Neuronal stem cell (in vitro differentiated cells): ENCODE results near the gene PSMB11.

Experiments
- DNase-seq: peaks from one replicate; pipeline ENCODE4 v3.0.0-alpha.2; 2013; ENCODE audit warnings: low spot score
- H2AFZ ChIP-seq: one replicate; pipeline ENCODE4 v1.6.1; 2013; ENCODE audit warnings: mild to moderate bottlenecking, low read length, inconsistent platforms
- H2AK5ac ChIP-seq: 2 replicates; pipeline ENCODE4 v1.6.1; 2013; ENCODE audit warnings: low read depth, mild to moderate bottlenecking, inconsistent platforms, low read length, moderate library complexity, mixed read lengths
- H2BK120ac ChIP-seq: 2 replicates; pipeline ENCODE4 v1.6.1; 2013; ENCODE audit warnings: low read depth, mild to moderate bottlenecking, inconsistent platforms, low read length, moderate library complexity, mixed read lengths
- H2BK12ac ChIP-seq: one replicate; pipeline ENCODE4 v1.6.1; 2013; ENCODE audit warnings: low read length, inconsistent platforms
- H2BK15ac ChIP-seq: 2 replicates; pipeline ENCODE4 v1.6.1; 2013; ENCODE audit warnings: mild to moderate bottlenecking, low read length, inconsistent platforms, mixed read lengths
- H2BK5ac ChIP-seq: one replicate; pipeline ENCODE4 v1.6.1; 2013; ENCODE audit warnings: inconsistent platforms, mild to moderate bottlenecking, low read length, moderate library complexity
- H3K14ac ChIP-seq: one replicate; pipeline ENCODE4 v1.6.1; 2013; ENCODE audit warnings: low read length, inconsistent platforms
- H3K18ac ChIP-seq: 2 replicates; pipeline ENCODE4 v1.6.1; 2013; ENCODE audit warnings: low read length, inconsistent platforms
- H3K23ac ChIP-seq: 2 replicates; pipeline ENCODE4 v1.6.1; 2013; ENCODE audit warnings: low read depth, mild to moderate bottlenecking, mixed read lengths, low read length, inconsistent platforms; ENCODE audit not compliant: poor library complexity
- H3K27ac ChIP-seq: replicated peaks from 3 replicates; pipeline ENCODE4 v1.5.1; 2013; ENCODE audit warnings: low read length, inconsistent platforms
- H3K27me3 ChIP-seq, 3 experiments: 2 replicates each; pipeline ENCODE4 v1.6.1; 2013; ENCODE audit warnings: low read length in 3 of 3, mild to moderate bottlenecking in 2 of 3, inconsistent platforms in 1 of 3, low read depth in 1 of 3, mixed read lengths in 1 of 3, moderate library complexity in 1 of 3; ENCODE audit not compliant: control insufficient read depth in 3 of 3, insufficient read depth in 3 of 3
- H3K36me3 ChIP-seq, 2 donors: replicated peaks in 1 of 2; 2 replicates each; pipeline ENCODE4 v1.6.1; 2013; ENCODE audit warnings: low read length in 2 of 2; ENCODE audit not compliant: control insufficient read depth in 2 of 2, insufficient read depth in 2 of 2
- H3K4ac ChIP-seq: 2 replicates; pipeline ENCODE4 v1.6.1; 2013; ENCODE audit warnings: inconsistent platforms, mild to moderate bottlenecking, low read length, moderate library complexity
- H3K4me1 ChIP-seq, 2 donors: 1 replicate in 1 of 2; 2 replicates in 1 of 2; pipeline ENCODE4 v1.6.1; 2013; ENCODE audit warnings: low read length in 2 of 2, low read depth in 1 of 2; ENCODE audit not compliant: control insufficient read depth in 2 of 2, insufficient read depth in 1 of 2
- H3K4me2 ChIP-seq: one replicate; pipeline ENCODE4 v1.6.1; 2013; ENCODE audit warnings: mild to moderate bottlenecking, low read length, inconsistent platforms; ENCODE audit not compliant: insufficient read depth, poor library complexity, severe bottlenecking
- H3K4me3 ChIP-seq, 2 donors: 2 replicates each; pipeline ENCODE4 v1.5.1; 2013; ENCODE audit warnings: low read length in 2 of 2, mild to moderate bottlenecking in 2 of 2, inconsistent platforms in 1 of 2, moderate library complexity in 1 of 2
- H3K79me1 ChIP-seq: one replicate; pipeline ENCODE4 v1.6.1; 2013; ENCODE audit warnings: low read depth, mild to moderate bottlenecking, inconsistent platforms, low read length, moderate library complexity
- H3K9ac ChIP-seq: one replicate; pipeline ENCODE4 v1.6.1; 2013; ENCODE audit warnings: mild to moderate bottlenecking, low read depth, low read length, inconsistent platforms; ENCODE audit not compliant: poor library complexity
- H3K9me3 ChIP-seq, 2 donors: replicated peaks in 1 of 2; 2 replicates each; pipeline versions ENCODE3 to v1.6.1; 2013; ENCODE audit warnings: low read length in 2 of 2, mild to moderate bottlenecking in 2 of 2, inconsistent platforms in 1 of 2, low read depth in 1 of 2, mixed read lengths in 1 of 2, moderate library complexity in 1 of 2; ENCODE audit not compliant: control insufficient read depth in 2 of 2, insufficient read depth in 1 of 2
- H4K8ac ChIP-seq: one replicate; pipeline ENCODE4 v1.6.1; 2013; ENCODE audit warnings: low read depth, mild to moderate bottlenecking, inconsistent platforms, low read length, moderate library complexity
- H4K91ac ChIP-seq: one replicate; pipeline ENCODE4 v1.6.1; 2013; ENCODE audit warnings: low read length, low read depth, mild to moderate bottlenecking, inconsistent platforms; ENCODE audit not compliant: poor library complexity
- WGBS, 2 donors: extraction: QIAGEN DNeasy Blood & Tissue Kit; methylation state at CpG; one replicate each; pipeline ENCODE4 v1.1.7; 2013; ENCODE audit warnings: missing lambda C conversion rate in 2 of 2, mixed read lengths in 1 of 2; ENCODE audit not compliant: insufficient read length in 2 of 2, insufficient replicate concordance in 1 of 2; ENCODE audit errors: extremely low coverage in 2 of 2; 5-methylcytosine and 5-hydroxymethylcytosine counted together

PSMB11 gene

DNA sequence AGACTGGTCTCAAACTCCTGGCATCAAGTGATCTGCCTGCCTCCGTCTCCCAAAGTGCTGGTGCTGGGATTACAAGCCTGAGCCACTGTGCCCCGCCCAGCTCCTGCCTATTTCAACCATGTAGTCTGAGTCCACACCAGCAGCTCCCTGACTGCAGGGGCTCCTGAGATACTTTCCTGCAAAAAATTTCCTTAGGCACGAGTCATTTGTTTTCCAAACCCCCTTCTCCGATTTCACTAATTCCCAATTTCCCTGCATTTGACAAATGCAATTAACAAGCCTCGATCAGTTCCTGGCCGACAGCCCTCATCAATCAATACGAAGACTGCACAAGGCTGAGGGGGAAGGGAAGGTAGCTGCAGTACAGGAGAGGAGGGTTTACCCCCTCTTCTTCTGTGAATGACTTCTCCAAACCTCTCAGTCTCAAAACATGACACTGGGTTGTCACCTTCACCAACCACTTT lies 17.4 kb upstream of the PSMB11 start:
- H3K9ac ChIP-seq, result no peak overlapping the region
- H2BK12ac ChIP-seq, result no peak overlapping the region
- no peak overlapping the region for H2BK120ac ChIP-seq
- H3K18ac ChIP-seq, result no peak overlapping the region
- no peak overlapping the region for H2AFZ ChIP-seq
- no peak for DNase-seq
- H3K4me3 ChIP-seq, result no peak overlapping the region
- no peak overlapping the region for H3K27ac ChIP-seq
- no peak overlapping the region for H2BK15ac ChIP-seq
- H3K9me3 ChIP-seq, result no peaks in the 10 kb centered on the region
- H2AK5ac ChIP-seq, result no peak overlapping the region
- H3K79me1 ChIP-seq, result no peaks in the 10 kb centered on the region
- no peak overlapping the region for H3K4me2 ChIP-seq
- H3K4me1 ChIP-seq, result peaks cover 2 to 13% of the 10 kb centered on the region in 2 donors
- H3K36me3 ChIP-seq, result peaks cover 16 to 55% of the 10 kb centered on the region in 2 donors
- no peak overlapping the region for H4K8ac ChIP-seq
- no peaks in the 10 kb centered on the region for H3K27me3 ChIP-seq
- no peak overlapping the region for H4K91ac ChIP-seq
- H3K4ac ChIP-seq, result no peak overlapping the region
- H3K23ac ChIP-seq, result no peak overlapping the region
- no CpG with 5 or more reads among the region's 7 CpGs for WGBS, 2 donors
- no peak overlapping the region for H3K14ac ChIP-seq
- H2BK5ac ChIP-seq, result no peak overlapping the region

DNA sequence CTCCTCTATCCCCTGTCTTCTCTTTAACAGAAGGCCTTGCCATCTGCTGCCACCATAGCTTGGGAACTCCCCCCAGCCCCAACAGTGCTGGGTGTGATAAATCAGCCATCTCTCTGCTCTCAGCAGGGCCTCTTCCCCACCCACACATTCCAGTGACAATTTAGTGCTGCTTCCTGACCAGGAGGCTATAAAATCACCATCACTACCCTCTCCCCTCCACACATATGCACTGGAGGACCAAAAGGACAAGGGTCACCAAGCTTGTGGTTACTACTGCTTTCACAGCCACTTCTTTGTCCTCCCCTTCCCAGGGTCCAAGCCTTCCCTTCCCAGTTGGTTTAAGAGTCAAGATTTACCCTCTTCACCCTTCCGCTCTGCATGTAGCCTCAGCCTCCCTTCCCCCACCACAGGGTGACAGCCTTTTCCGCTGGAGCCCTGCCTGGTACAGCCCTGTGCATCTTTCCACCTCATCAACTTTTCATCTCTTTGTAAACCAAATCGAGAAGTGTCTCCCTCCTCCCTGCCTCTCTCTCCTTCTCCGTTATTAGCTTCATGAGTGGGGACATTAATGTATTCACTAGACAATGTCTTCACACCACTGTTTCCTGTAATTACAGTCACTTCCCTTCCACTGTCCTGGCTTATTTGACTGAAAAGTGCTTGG lies 16.7 kb upstream of the PSMB11 start:
- no peak overlapping the region for H2BK12ac ChIP-seq
- H2BK15ac ChIP-seq, result no peak overlapping the region
- no CpG with 5 or more reads among the region's 4 CpGs for WGBS, 2 donors
- H2AFZ ChIP-seq, result no peak overlapping the region
- H3K18ac ChIP-seq, result no peak overlapping the region
- no peak overlapping the region for H4K91ac ChIP-seq
- no peak overlapping the region for H4K8ac ChIP-seq
- H3K4me1 ChIP-seq, result peaks cover 2 to 13% of the 10 kb centered on the region in 2 donors
- peaks cover 16 to 56% of the 10 kb centered on the region in 2 donors for H3K36me3 ChIP-seq
- H2AK5ac ChIP-seq, result no peak overlapping the region
- no peaks in the 10 kb centered on the region for H3K27me3 ChIP-seq
- H3K9me3 ChIP-seq, result no peaks in the 10 kb centered on the region
- no peak overlapping the region for H3K23ac ChIP-seq
- no peak overlapping the region for H3K4me3 ChIP-seq
- peak overlapping the region; percentile 24 for H3K9ac ChIP-seq
- H2BK5ac ChIP-seq, result no peak overlapping the region
- H3K4ac ChIP-seq, result no peak overlapping the region
- H3K79me1 ChIP-seq, result no peaks in the 10 kb centered on the region
- DNase-seq, result no peak
- no peak overlapping the region for H3K4me2 ChIP-seq
- no peak overlapping the region for H2BK120ac ChIP-seq
- no peak overlapping the region for H3K14ac ChIP-seq
- no peak overlapping the region for H3K27ac ChIP-seq

- Histone ChIP-seq H3K9me3 (no peaks in the 10 kb centered on the region), H3K9ac (no peak overlapping the region), H3K4me2 (no peak overlapping the region), H2BK5ac (no peak overlapping the region), H2BK12ac (no peak overlapping the region), H3K4me1 (peaks cover 2 to 15% of the 10 kb centered on the region in 2 donors), H3K36me3 (peaks cover 29 to 83% of the 10 kb centered on the region in 2 donors), H2AK5ac (no peak overlapping the region), H3K18ac (no peak overlapping the region), H4K91ac (no peak overlapping the region), H2BK120ac (no peak overlapping the region), H3K4ac (no peak overlapping the region), H2BK15ac (no peak overlapping the region), H2AFZ (no peak overlapping the region), H4K8ac (no peak overlapping the region), H3K23ac (no peak overlapping the region), H3K27me3 (no peaks in the 10 kb centered on the region), H3K27ac (no peak overlapping the region), H3K14ac (no peak overlapping the region), H3K4me3 (no peak overlapping the region), H3K79me1 (peaks cover 4% of the 10 kb centered on the region)
- no peak for DNase-seq
- WGBS, 2 donors, result no CpG with 5 or more reads among the region's 2 CpGs
Observed at GRCh38 chr14:23028799-23029198, 13.2 kb upstream of the PSMB11 start.

- DNase-seq, result no peak
- no peak overlapping the region for H3K4me3 ChIP-seq
- WGBS, 2 donors, result no CpG with 5 or more reads among the region's 4 CpGs
- H2BK12ac ChIP-seq, result no peak overlapping the region
- H3K4me2 ChIP-seq, result no peak overlapping the region
- H3K9me3 ChIP-seq, result no peaks in the 10 kb centered on the region
- no peak overlapping the region for H2AFZ ChIP-seq
- no peak overlapping the region for H3K27ac ChIP-seq
- no peak overlapping the region for H2BK5ac ChIP-seq
- no peaks in the 10 kb centered on the region for H3K27me3 ChIP-seq
- H2BK120ac ChIP-seq, result no peak overlapping the region
- no peak overlapping the region for H4K91ac ChIP-seq
- H3K79me1 ChIP-seq, result peaks cover 4% of the 10 kb centered on the region
- H3K4me1 ChIP-seq, result peaks cover 0 to 9% of the 10 kb centered on the region in 2 donors
- H3K9ac ChIP-seq, result no peak overlapping the region
- H3K14ac ChIP-seq, result no peak overlapping the region
- no peak overlapping the region for H2AK5ac ChIP-seq
- no peak overlapping the region for H2BK15ac ChIP-seq
- H4K8ac ChIP-seq, result no peak overlapping the region
- no peak overlapping the region for H3K23ac ChIP-seq
- peaks cover 19 to 63% of the 10 kb centered on the region in 2 donors for H3K36me3 ChIP-seq
- no peak overlapping the region for H3K18ac ChIP-seq
- H3K4ac ChIP-seq, result no peak overlapping the region
Observed at GRCh38 chr14:23030936-23031335, 11.1 kb upstream of the PSMB11 start.
